CD14-positive monocyte (primary cell): ENCODE data around the gene C3AR1. TPM values are rescaled to one million over a fixed set of nuclear protein-coding genes. Genes with fewer than 3 reads are reported as not detected.
A peak's percentile ranks its signal among the peaks of the same experiment; 100 is the strongest.

Experiments used
- DNase-seq, 3 donors: peaks; one replicate each; pipeline ENCODE4 v3.0.0-alpha.2; 2011 to 2022
- H2AFZ ChIP-seq: 2 replicates; pipeline ENCODE4 v1.6.0; 2012; ENCODE audit warnings: mild to moderate bottlenecking, low read depth, low read length, inconsistent platforms; ENCODE audit not compliant: insufficient read depth, poor library complexity, severe bottlenecking
- H3K27ac ChIP-seq, 2 donors: 1 replicate in 1 of 2; 2 replicates in 1 of 2; pipeline ENCODE4 v1.5.1; 2012 to 2013; ENCODE audit warnings: low read length in 2 of 2, control low read depth in 1 of 2, inconsistent platforms in 1 of 2, low read depth in 1 of 2, mild to moderate bottlenecking in 1 of 2
- H3K27me3 ChIP-seq, 2 donors: one replicate each; pipeline versions ENCODE4 v1.6.0 to v1.6.1; 2011 to 2013; ENCODE audit warnings: low read length in 2 of 2; ENCODE audit not compliant: control insufficient read depth in 2 of 2, insufficient read depth in 2 of 2
- H3K36me3 ChIP-seq, 2 donors: replicated peaks in 1 of 2; 1 replicate in 1 of 2; 2 replicates in 1 of 2; pipeline versions ENCODE4 v1.5.1 to v1.6.1; 2012 to 2013; ENCODE audit warnings: low read length in 2 of 2, control low read depth in 1 of 2, inconsistent platforms in 1 of 2, mild to moderate bottlenecking in 1 of 2; ENCODE audit not compliant: insufficient read depth in 2 of 2, control insufficient read depth in 1 of 2
- H3K4me1 ChIP-seq, 2 donors: 1 replicate in 1 of 2; 2 replicates in 1 of 2; pipeline versions ENCODE4 v1.5.1 to v1.6.1; 2012 to 2013; ENCODE audit warnings: low read length in 2 of 2, control low read depth in 1 of 2, inconsistent platforms in 1 of 2, mild to moderate bottlenecking in 1 of 2, moderate library complexity in 1 of 2; ENCODE audit not compliant: insufficient read depth in 2 of 2, control insufficient read depth in 1 of 2
- H3K4me2 ChIP-seq: replicated peaks from 2 replicates; pipeline ENCODE3; 2012; ENCODE audit warnings: low read length, moderate library complexity, mild to moderate bottlenecking; ENCODE audit not compliant: poor library complexity, severe bottlenecking; ENCODE audit errors: extremely low read depth
- H3K4me3 ChIP-seq, 3 experiments: fragments of 200-600 bp in 1 of 3; sonication (generic) in 1 of 3; replicated peaks in 1 of 3; 1 replicate in 2 of 3; 2 replicates in 1 of 3; pipeline ENCODE4 v1.5.1; 2011 to 2013; ENCODE audit warnings: low read length in 3 of 3, mild to moderate bottlenecking in 3 of 3, control low read depth in 2 of 3, low read depth in 2 of 3, inconsistent platforms in 1 of 3, moderate library complexity in 1 of 3
- H3K79me2 ChIP-seq: 2 replicates; pipeline ENCODE4 v1.6.0; 2012; ENCODE audit warnings: mild to moderate bottlenecking, control low read depth, inconsistent platforms, low read length, moderate library complexity; ENCODE audit not compliant: insufficient read depth
- H3K9ac ChIP-seq: 2 replicates; pipeline ENCODE4 v1.6.0; 2017; ENCODE audit warnings: low read length, mild to moderate bottlenecking; ENCODE audit not compliant: insufficient read depth, poor library complexity, severe bottlenecking
- H3K9me3 ChIP-seq, 2 donors: replicated peaks in 1 of 2; 1 replicate in 1 of 2; 2 replicates in 1 of 2; pipeline versions ENCODE4 v1.5.1 to v1.6.1; 2012 to 2013; ENCODE audit warnings: low read length in 2 of 2, control low read depth in 1 of 2; ENCODE audit not compliant: control insufficient read depth in 1 of 2, insufficient read depth in 1 of 2
- H4K20me1 ChIP-seq: 2 replicates; pipeline ENCODE4 v1.6.0; 2012; ENCODE audit warnings: mild to moderate bottlenecking, low read length, control low read depth, moderate library complexity; ENCODE audit not compliant: insufficient read depth
- H3K27ac Mint-ChIP-seq, 7 donors: one replicate each; pipeline ENCODE4 v1.8.0; 2020; ENCODE audit warnings: mild to moderate bottlenecking in 7 of 7, mixed read lengths in 7 of 7, moderate library complexity in 6 of 7, inconsistent platforms in 2 of 7
- H3K27me3 Mint-ChIP-seq, 3 donors: one replicate each; pipeline ENCODE4 v1.8.0; 2021 to 2022; ENCODE audit warnings: low read depth in 3 of 3, mild to moderate bottlenecking in 3 of 3, mixed read lengths in 3 of 3, moderate library complexity in 3 of 3, inconsistent platforms in 1 of 3
- H3K36me3 Mint-ChIP-seq, 2 donors: one replicate each; pipeline ENCODE4 v1.8.0; 2020; ENCODE audit warnings: mixed read lengths in 2 of 2, inconsistent platforms in 1 of 2, mild to moderate bottlenecking in 1 of 2
- H3K4me1 Mint-ChIP-seq: one replicate; pipeline ENCODE4 v1.8.0; 2020; ENCODE audit warnings: mild to moderate bottlenecking, mixed read lengths
- H3K4me3 Mint-ChIP-seq, 2 donors: one replicate each; pipeline ENCODE4 v1.8.0; 2020; ENCODE audit warnings: mild to moderate bottlenecking in 2 of 2, mixed read lengths in 2 of 2, moderate library complexity in 1 of 2
- H3K9me3 Mint-ChIP-seq, 7 donors: one replicate each; pipeline ENCODE4 v1.8.0; 2020 to 2022; ENCODE audit warnings: mixed read lengths in 7 of 7, mild to moderate bottlenecking in 6 of 7, moderate library complexity in 6 of 7, inconsistent platforms in 2 of 7
- WGBS: methylation state at CpG from one replicate; pipeline ENCODE4 v1.1.5; 2013; ENCODE audit warnings: missing lambda C conversion rate; ENCODE audit not compliant: insufficient coverage; 5-methylcytosine and 5-hydroxymethylcytosine counted together
- intact Hi-C, 2 donors: fragments of 100-400 bp; cut with micrococcal nuclease; formaldehyde crosslinking; loops; one replicate each; pipeline versions ENCODE4 v1.15.0 to v1.15.1; 2023
- polyA plus RNA-seq, 3 donors: library from polyadenylated mRNA; depleted of rRNA in 1 of 3; unstranded in 2 of 3; stranded (reverse) in 1 of 3; fragments of 300-500 nt in 2 of 3; fragments of >200 nt in 1 of 3; fragmentation: Illumina TruSeq in 2 of 3; gene quantifications; 1 replicate in 2 of 3; 2 replicates in 1 of 3; pipeline ENCODE4 v1.2.3, GENCODE V29; 2012 to 2021
- TF ChIP-seq, protein P1 (sequence below): fragments of 200-600 bp; IDR thresholded peaks from one replicate; pipeline ENCODE4 v1.8.0; 2022; ENCODE audit warnings: antibody characterized with exemption, mild to moderate bottlenecking

C3AR1 gene
- polyA plus RNA-seq, 3 donors, result 60.7 to 222 (median 67.3) TPM

DNA sequence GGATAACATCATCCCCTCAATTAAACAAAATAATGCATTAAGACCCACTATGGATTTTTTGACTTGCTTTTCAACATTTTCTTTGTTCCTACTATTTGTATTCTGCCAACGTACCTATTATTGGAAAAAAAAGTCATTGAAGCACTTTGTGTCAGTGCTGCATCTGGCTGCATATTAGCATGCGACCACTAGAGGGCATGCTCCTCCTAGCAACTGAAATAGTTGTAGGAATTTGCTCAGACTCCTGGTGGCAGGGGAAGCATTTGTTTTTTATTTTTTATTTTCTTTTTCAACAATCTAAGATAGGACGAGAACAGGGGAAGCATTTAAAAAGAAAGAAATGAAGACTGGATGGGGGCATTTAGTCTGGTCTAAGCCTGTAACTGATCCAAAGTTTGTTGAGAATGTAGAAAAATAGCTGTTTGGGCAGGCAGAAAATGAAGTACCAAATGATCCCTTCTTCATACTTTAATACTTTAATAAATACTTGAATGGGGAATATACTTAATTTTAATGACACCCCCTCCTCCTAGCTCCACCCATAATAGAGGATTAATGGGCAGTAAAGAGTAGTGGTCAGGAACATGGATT lies 42.7 kb upstream of the C3AR1 start:
- Histone ChIP-seq H3K4me3 (peak overlapping the region in 1 of 3 experiments; percentile 31), H3K4me2 (peak overlapping the region; percentile 43), H2AFZ (peak overlapping the region; percentile 74), H3K9me3 (no peaks in the 10 kb centered on the region), H3K79me2 (no peaks in the 10 kb centered on the region), H4K20me1 (no peaks in the 10 kb centered on the region), H3K4me1 (peaks cover 0 to 3% of the 10 kb centered on the region in 2 donors), H3K9ac (no peak overlapping the region), H3K27me3 (no peaks in the 10 kb centered on the region), H3K27ac (no peak overlapping the region), H3K36me3 (peaks cover 0 to 10% of the 10 kb centered on the region in 2 donors)
- WGBS, result no CpG with 5 or more reads among the region's 3 CpGs
- H3K9me3 Mint-ChIP-seq, result peaks cover 0 to 8% (median 2%) of the 10 kb centered on the region in 7 donors
- TF ChIP-seq, protein P1, sequence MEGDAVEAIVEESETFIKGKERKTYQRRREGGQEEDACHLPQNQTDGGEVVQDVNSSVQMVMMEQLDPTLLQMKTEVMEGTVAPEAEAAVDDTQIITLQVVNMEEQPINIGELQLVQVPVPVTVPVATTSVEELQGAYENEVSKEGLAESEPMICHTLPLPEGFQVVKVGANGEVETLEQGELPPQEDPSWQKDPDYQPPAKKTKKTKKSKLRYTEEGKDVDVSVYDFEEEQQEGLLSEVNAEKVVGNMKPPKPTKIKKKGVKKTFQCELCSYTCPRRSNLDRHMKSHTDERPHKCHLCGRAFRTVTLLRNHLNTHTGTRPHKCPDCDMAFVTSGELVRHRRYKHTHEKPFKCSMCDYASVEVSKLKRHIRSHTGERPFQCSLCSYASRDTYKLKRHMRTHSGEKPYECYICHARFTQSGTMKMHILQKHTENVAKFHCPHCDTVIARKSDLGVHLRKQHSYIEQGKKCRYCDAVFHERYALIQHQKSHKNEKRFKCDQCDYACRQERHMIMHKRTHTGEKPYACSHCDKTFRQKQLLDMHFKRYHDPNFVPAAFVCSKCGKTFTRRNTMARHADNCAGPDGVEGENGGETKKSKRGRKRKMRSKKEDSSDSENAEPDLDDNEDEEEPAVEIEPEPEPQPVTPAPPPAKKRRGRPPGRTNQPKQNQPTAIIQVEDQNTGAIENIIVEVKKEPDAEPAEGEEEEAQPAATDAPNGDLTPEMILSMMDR, result peak; percentile 99
- DNase-seq, result peak; percentile 67 to 78 (median 70)
- peak overlapping the region in 1 of 2 donors; percentile 71 for H3K4me3 Mint-ChIP-seq
- peaks cover 24 to 29% of the 10 kb centered on the region in 2 donors for H3K36me3 Mint-ChIP-seq
- intact Hi-C loops, result loop anchor here (5.0 to 10.0 kb wide), 2 partner anchors 116 to 118 kb away; partner anchors contain the start of gene FAM90A1 (in 2 of the 2)
- peaks cover 0 to 2% (median 2%) of the 10 kb centered on the region in 3 donors for H3K27me3 Mint-ChIP-seq
- peaks cover 4% of the 10 kb centered on the region for H3K4me1 Mint-ChIP-seq
- peak overlapping the region in 1 of 7 donors; percentile 33 for H3K27ac Mint-ChIP-seq

- WGBS, result 97% methylated on average over 3 of the region's 3 CpGs
- no peak overlapping the region for H3K4me3 ChIP-seq
Observed at GRCh38 chr12:8099235-8099634, 33.1 kb upstream of the C3AR1 start.

More at GRCh38 chr12:8099235-8099634, 33.1 kb upstream of the C3AR1 start:
- Mint-ChIP-seq H3K27me3 (no peaks in the 10 kb centered on the region), H3K36me3 (peaks cover 53 to 59% of the 10 kb centered on the region in 2 donors), H3K4me1 (peaks cover 21% of the 10 kb centered on the region), H3K4me3 (no peak overlapping the region), H3K9me3 (peaks cover 0 to 2% (median 0%) of the 10 kb centered on the region in 7 donors), H3K27ac (no peak overlapping the region)
- intact Hi-C loops, result no loop called here
- no peaks in the 10 kb centered on the region for H4K20me1 ChIP-seq
- H3K9ac ChIP-seq, result no peak overlapping the region
- no peak for DNase-seq
- no peak overlapping the region for H3K4me2 ChIP-seq
- no peaks in the 10 kb centered on the region for H3K9me3 ChIP-seq
- peaks cover 4% of the 10 kb centered on the region for H3K79me2 ChIP-seq
- TF ChIP-seq, protein P1, result no peak
- no peak overlapping the region for H2AFZ ChIP-seq
- no peaks in the 10 kb centered on the region for H3K27me3 ChIP-seq
- H3K27ac ChIP-seq, result no peak overlapping the region
- H3K36me3 ChIP-seq, result peaks cover 10 to 56% of the 10 kb centered on the region in 2 donors
- H3K4me1 ChIP-seq, result peaks cover 22 to 32% of the 10 kb centered on the region in 2 donors
